ENCODE measurements around the gene CNIH4.

CNIH4 gene

DNA sequence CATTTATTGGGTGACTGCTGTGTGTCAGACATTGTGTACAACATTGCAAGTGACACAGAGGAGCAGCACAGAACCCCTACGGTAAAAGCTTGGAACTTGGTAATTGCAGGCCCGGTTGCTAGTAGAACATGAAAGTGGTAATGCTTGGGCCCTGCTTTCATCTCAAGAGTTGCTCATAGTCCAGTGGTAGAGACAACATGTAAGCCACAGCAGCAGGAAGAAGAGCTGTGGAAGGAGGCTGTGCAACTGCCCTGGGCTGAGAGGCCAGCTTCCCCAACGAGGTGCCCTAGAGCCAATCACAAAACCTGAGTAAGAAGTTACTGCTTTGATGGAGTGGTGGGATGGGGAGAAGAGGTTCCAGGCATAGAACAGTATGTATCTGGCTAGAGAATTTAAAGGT is 18.4 kb downstream of the CNIH4 start:
- DNase-seq (ENCODE audit: insufficient read length, low spot score) (no peak), FAIRE-seq (no peak)
- TF ChIP-seq, protein P1, sequence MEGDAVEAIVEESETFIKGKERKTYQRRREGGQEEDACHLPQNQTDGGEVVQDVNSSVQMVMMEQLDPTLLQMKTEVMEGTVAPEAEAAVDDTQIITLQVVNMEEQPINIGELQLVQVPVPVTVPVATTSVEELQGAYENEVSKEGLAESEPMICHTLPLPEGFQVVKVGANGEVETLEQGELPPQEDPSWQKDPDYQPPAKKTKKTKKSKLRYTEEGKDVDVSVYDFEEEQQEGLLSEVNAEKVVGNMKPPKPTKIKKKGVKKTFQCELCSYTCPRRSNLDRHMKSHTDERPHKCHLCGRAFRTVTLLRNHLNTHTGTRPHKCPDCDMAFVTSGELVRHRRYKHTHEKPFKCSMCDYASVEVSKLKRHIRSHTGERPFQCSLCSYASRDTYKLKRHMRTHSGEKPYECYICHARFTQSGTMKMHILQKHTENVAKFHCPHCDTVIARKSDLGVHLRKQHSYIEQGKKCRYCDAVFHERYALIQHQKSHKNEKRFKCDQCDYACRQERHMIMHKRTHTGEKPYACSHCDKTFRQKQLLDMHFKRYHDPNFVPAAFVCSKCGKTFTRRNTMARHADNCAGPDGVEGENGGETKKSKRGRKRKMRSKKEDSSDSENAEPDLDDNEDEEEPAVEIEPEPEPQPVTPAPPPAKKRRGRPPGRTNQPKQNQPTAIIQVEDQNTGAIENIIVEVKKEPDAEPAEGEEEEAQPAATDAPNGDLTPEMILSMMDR (IDR thresholded peaks at IDR 0.05; ENCODE audit: insufficient read depth, missing control alignments): no peak

DNA sequence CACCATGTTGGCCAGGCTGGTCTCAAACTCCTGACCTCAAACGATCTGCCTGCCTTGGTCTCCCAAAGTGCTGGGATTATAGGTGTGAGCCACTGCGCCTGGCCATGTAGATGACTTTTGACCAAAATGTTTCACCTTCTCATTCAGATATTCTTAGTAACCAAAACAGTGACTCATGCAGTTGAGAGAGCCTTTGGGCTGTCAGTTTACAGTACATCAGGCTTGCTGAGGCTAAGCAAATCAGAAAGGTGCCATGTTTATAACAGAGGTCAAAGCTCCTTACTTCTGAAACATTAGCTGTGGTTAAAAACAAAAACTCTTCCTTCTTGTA is 21.0 kb downstream of the CNIH4 start:
- no peak for FAIRE-seq
- TF ChIP-seq, protein P1 (IDR thresholded peaks at IDR 0.05; ENCODE audit: insufficient read depth, missing control alignments): no peak
- no peak for DNase-seq (ENCODE audit: insufficient read length, low spot score)

GRCh38 chr1:224378855-224379631 is 22.4 kb downstream of the CNIH4 start:
- FAIRE-seq (peak; percentile 80), DNase-seq (ENCODE audit: insufficient read length, low spot score) (no peak)
- TF ChIP-seq, protein P1 (IDR thresholded peaks at IDR 0.05; ENCODE audit: insufficient read depth, missing control alignments): no peak

- peak; percentile 64 for FAIRE-seq
- no peak for DNase-seq (ENCODE audit: insufficient read length, low spot score)
- TF ChIP-seq, protein P1 (IDR thresholded peaks at IDR 0.05; ENCODE audit: insufficient read depth, missing control alignments): no peak
Measured at GRCh38 chr1:224380003-224380402, 23.3 kb downstream of the CNIH4 start.

DNA sequence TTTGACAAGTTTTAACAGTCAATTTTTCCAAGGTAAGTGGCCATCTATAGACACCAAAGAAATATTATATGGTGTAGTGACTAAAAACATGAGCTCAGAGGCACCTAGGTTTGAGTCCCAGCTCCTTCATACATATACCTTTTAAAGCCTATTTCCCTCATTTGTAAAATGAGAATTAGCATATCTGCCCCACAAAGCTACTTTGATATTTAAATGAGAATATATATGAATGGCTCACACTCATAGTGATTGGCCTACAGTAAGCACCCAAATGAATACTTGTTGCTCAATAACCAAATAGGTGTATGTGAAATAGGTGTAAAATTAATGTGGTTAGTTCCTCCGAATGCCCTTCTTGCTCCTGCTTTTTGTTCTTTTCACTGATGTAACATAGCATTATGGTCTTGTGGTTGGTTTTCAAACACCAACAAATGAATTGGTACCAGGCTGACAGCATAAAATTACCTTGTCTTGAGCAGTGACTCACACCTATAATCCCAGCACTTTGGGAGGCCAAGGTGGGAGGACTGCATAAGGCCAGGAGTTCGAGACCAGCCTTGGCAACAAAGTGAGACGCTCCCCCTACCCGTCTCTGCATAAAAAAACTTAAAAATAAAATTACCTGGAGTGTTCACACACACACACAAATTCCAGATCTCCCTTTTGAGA is 25.3 kb downstream of the CNIH4 start:
- peak; percentile 6 for FAIRE-seq

GRCh38 chr1:224383218-224383617 is 26.5 kb downstream of the CNIH4 start:
- TF ChIP-seq, protein P1 (IDR thresholded peaks at IDR 0.05; ENCODE audit: insufficient read depth, missing control alignments): no peak
- DNase-seq (ENCODE audit: insufficient read length, low spot score) (no peak), FAIRE-seq (no peak)

More for the DNA sequence above, 25.3 kb downstream of the CNIH4 start:
- DNase-seq (ENCODE audit: insufficient read length, low spot score): no peak
- TF ChIP-seq, protein P1 (IDR thresholded peaks at IDR 0.05; ENCODE audit: insufficient read depth, missing control alignments): no peak
